Ectodermal cell (in vitro differentiated cells): ENCODE measurements around the gene AMY2B. TPM values are rescaled to one million over a fixed set of nuclear protein-coding genes. Genes with fewer than 3 reads are reported as not detected.
"Not testable (repeated sequence)": the region's sequence is repeated elsewhere in the genome, so short reads cannot be mapped to it uniquely, and the experiment has no call there.

Experiments used
- H3K27ac ChIP-seq: 2 replicates; pipeline ENCODE4 v1.7.0; 2013; ENCODE audit warnings: mild to moderate bottlenecking, low read depth, low read length; ENCODE audit not compliant: insufficient read depth, poor library complexity, severe bottlenecking
- H3K27me3 ChIP-seq: 2 replicates; pipeline ENCODE4 v1.7.0; 2013; ENCODE audit warnings: mild to moderate bottlenecking, low read length; ENCODE audit not compliant: insufficient read depth, control insufficient read depth, poor library complexity, severe bottlenecking
- H3K36me3 ChIP-seq: one replicate; pipeline ENCODE4 v1.7.0; 2013; ENCODE audit warnings: low read length; ENCODE audit not compliant: control insufficient read depth, insufficient read depth
- H3K4me1 ChIP-seq: one replicate; pipeline ENCODE4 v1.7.0; 2013; ENCODE audit warnings: low read length; ENCODE audit not compliant: control insufficient read depth, insufficient read depth
- H3K4me3 ChIP-seq: 2 replicates; pipeline ENCODE4 v1.7.0; 2013; ENCODE audit warnings: low read depth, low read length, control low read depth; ENCODE audit not compliant: insufficient read depth
- H3K9me3 ChIP-seq: 2 replicates; pipeline ENCODE4 v1.7.0; 2013; ENCODE audit warnings: mild to moderate bottlenecking, low read length, moderate library complexity; ENCODE audit not compliant: control insufficient read depth
- WGBS, 2 experiments: methylation state at CpG; one replicate each; pipeline ENCODE4 v1.1.7; 2013; ENCODE audit warnings: missing lambda C conversion rate in 2 of 2; 5-methylcytosine and 5-hydroxymethylcytosine counted together
- polyA plus RNA-seq, 4 experiments: library from polyadenylated mRNA; stranded (reverse); fragments of 50-300 nt; gene quantifications; one replicate each; pipeline ENCODE4 v1.2.3, GENCODE V29; 2013

AMY2B gene
- polyA plus RNA-seq (2013, experiment 1 of 4), result 5.1 TPM
- polyA plus RNA-seq (2013, experiment 2 of 4), result 3.2 TPM
- polyA plus RNA-seq (2013, experiment 3 of 4), result 3.0 TPM
- polyA plus RNA-seq (2013, experiment 4 of 4), result 3.7 TPM

DNA sequence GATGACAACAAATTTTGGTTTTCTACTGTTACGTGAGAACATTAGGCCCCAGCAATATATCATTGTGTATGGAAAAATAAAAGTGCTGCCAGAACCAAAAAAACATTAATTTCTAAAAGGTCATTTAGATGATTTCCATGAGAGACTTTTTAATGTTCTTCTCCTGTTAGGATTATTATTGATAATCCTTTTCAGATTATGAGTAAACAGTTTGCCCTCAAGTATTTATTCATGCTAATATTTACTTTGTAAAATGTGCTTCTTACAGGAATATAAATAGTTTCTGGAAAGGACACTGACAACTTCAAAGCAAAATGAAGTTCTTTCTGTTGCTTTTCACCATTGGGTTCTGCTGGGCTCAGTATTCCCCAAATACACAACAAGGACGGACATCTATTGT, at the start of gene AMY2B:
AMY2B (plus strand) TSS at position 301 of the 400 bp plus-strand sequence; CDS start at position 315, 14 bp downstream.
- H3K9me3 ChIP-seq, H3K36me3 ChIP-seq, H3K27ac ChIP-seq, H3K4me3 ChIP-seq, H3K4me1 ChIP-seq, H3K27me3 ChIP-seq: not testable (repeated sequence)
- 83 to 100% methylated on average over 1 of the region's 2 CpGs for WGBS, 2 experiments

DNA sequence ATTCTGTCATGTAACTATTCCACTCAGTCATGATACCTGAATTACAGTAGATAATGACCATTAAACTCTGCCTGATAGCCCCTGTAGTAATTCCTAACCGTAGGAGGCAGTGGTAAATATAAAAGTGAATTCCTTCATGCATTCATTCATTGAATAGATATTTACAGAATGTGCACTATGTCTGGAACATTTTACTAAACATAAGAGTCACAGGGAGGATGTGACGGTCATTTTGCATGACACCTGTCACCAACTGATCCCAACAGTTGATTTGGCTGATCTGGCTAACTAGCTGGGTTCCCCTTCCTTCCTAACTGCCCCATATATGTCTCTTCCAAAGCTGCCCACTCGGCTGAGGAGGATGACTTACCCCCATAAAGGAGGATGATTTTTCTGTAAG, 48.0 kb upstream of the AMY2B start:
- H3K27me3 ChIP-seq, result no peaks in the 10 kb centered on the region
- H3K27ac ChIP-seq, result no peak overlapping the region
- no peaks in the 10 kb centered on the region for H3K9me3 ChIP-seq
- 90 to 91% methylated on average over 2 of the region's 3 CpGs for WGBS, 2 experiments
- no peaks in the 10 kb centered on the region for H3K36me3 ChIP-seq
- no peak overlapping the region for H3K4me3 ChIP-seq
- no peaks in the 10 kb centered on the region for H3K4me1 ChIP-seq

DNA sequence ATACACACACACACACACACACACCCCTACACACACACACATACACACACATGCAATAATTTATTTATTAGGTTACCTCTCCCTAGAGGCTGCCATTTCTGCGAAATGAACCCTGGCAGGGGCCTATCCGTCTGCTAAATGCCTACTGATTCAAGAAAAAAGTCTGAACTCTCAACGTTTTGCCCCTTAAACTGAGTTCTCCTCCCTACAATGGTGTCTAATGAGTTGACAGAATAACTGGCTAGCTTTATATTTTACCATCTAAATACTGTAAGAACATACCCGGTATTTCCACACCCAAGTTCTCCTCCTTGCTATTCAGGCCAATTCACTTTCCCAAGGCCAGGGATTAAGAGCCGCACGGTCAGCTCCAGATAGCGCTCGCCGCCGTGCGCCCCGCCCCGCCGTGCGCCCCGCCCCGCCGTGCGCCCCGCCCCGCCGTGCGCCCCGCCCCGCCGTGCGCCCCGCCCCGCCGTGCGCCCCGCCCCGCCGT, 46.2 kb upstream of the AMY2B start:
- no peaks in the 10 kb centered on the region for H3K36me3 ChIP-seq
- WGBS, 2 experiments, result 12 to 36% methylated on average over 6 to 22 of the region's 34 CpGs
- no peak overlapping the region for H3K4me3 ChIP-seq
- no peak overlapping the region for H3K27ac ChIP-seq
- no peaks in the 10 kb centered on the region for H3K9me3 ChIP-seq
- no peaks in the 10 kb centered on the region for H3K27me3 ChIP-seq
- H3K4me1 ChIP-seq, result no peaks in the 10 kb centered on the region

DNA sequence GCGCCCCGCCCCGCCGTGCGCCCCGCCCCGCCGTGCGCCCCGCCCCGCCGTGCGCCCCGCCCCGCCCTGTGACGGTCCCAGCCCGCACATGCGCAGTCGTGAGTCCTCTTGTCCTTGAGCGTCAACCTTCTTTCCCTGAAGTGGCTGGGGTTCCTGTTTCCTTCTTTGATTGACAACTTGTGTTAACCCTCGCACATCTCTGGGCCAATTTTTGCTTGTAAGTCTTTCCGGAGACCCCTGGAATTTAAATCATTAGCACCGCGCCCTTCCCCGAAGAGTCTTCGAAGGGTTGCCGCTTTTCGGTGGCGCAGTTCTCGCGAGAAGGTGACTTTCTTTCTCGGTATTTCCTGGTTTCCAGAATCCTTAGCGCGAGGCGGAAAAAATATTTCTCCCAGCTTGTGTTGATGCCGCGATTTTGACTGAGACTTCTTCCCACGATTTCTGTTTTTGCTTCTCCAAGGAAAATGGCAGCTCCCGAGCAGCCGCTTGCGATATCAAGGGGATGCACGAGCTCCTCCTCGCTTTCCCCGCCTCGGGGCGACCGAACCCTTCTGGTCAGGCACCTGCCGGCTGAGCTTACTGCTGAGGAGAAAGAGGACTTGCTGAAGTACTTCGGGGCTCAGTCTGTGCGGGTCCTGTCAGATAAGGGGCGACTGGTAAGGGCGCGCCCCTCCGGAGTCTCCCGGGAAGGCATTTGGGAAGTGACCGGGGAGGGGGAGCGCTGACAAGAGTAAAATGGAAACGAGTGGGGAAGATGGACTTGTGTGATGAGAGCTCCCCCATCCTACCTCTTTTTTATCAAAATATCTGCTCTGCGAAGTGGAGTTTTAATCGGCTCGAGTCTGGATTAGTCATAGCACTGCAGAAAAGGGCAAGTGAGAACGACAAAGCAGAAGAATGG, 45.5 kb upstream of the AMY2B start, which contains the start of gene RNPC3:
RNPC3 (plus strand) TSS at position 93 of the 901 bp plus-strand sequence; CDS start at position 465, 372 bp downstream.
- Histone ChIP-seq H3K36me3 (no peaks in the 10 kb centered on the region), H3K9me3 (no peaks in the 10 kb centered on the region), H3K4me3 (peak within 1 kb of the TSS; percentile 62), H3K4me1 (no peaks in the 10 kb centered on the region), H3K27me3 (no peaks in the 10 kb centered on the region), H3K27ac (peak within 1 kb of the TSS; percentile 65)
- WGBS, 2 experiments, result 0% methylated on average over 56 to 60 of the region's 62 CpGs

DNA sequence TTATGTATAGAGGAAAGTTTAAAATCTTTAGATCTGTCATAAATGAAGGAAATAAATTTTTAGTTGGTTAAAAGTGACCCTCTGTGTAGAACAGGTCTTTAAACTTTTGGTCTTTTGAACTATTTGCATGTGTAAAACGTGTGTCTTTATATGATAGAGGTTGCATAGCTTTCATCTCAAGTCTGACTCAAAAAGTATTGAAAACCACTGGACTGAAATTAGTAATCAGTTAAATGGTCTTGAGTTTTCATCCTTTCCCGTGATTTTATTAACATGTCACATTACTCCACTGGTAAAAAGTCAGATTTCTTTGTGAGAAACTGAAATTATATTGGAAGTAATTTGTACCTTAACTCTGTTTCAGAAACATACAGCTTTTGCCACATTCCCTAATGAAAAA, 44.1 kb upstream of the AMY2B start:
- Histone ChIP-seq H3K4me1 (no peaks in the 10 kb centered on the region), H3K27me3 (no peaks in the 10 kb centered on the region), H3K36me3 (no peaks in the 10 kb centered on the region), H3K4me3 (peak overlapping the region; percentile 62), H3K27ac (no peak overlapping the region), H3K9me3 (no peaks in the 10 kb centered on the region)
- WGBS, 2 experiments, result 60 to 75% methylated on average over 1 to 2 of the region's 2 CpGs

DNA sequence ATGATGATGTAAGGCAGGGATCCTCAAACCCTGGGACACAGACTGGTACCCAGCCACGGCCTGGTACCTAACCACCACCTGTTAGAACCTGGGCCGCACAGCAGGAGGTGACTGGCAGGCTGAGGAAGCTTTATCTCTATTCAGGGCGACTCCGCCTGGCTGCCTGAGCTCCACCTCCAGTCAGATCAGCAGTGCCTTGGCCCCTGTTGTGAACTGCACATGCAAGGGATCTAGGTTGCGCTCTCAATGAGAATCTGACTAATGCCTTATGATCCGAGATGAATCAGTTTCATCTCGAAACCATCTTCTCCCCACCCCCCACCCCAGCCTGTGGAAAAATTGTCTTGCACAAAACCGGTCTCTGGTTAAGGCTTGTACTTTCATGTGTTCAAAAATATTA, 41.6 kb upstream of the AMY2B start:
- H3K27ac ChIP-seq, result no peak overlapping the region
- no peaks in the 10 kb centered on the region for H3K36me3 ChIP-seq
- H3K4me1 ChIP-seq, result no peaks in the 10 kb centered on the region
- no peaks in the 10 kb centered on the region for H3K27me3 ChIP-seq
- no peak overlapping the region for H3K4me3 ChIP-seq
- 74 to 75% methylated on average over 7 to 8 of the region's 8 CpGs for WGBS, 2 experiments
- H3K9me3 ChIP-seq, result no peaks in the 10 kb centered on the region

DNA sequence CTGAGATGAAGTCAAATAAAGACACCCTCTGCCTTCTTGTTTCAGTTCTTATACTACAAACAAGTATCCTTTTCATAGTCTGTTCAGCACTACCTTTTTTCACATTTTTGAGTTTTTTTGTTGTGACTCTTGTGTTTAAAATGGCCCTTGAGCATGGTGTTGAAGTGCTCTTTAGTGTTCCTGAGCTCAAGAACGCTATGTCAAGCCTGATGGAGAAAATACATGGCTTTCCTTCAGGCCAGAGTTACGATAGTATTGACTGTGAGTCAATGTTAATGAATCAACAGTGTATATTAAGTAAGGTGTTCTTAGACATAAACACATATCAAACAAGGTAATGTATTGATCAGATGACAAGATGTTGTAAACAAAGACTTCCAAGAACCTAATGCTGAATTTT, 33.2 kb upstream of the AMY2B start:
- H3K9me3 ChIP-seq, result no peaks in the 10 kb centered on the region
- no peaks in the 10 kb centered on the region for H3K4me1 ChIP-seq
- no peaks in the 10 kb centered on the region for H3K27me3 ChIP-seq
- H3K36me3 ChIP-seq, result peaks cover 15% of the 10 kb centered on the region
- H3K27ac ChIP-seq, result no peak overlapping the region
- no peak overlapping the region for H3K4me3 ChIP-seq
- 89 to 90% methylated on average over 2 of the region's 2 CpGs for WGBS, 2 experiments

DNA sequence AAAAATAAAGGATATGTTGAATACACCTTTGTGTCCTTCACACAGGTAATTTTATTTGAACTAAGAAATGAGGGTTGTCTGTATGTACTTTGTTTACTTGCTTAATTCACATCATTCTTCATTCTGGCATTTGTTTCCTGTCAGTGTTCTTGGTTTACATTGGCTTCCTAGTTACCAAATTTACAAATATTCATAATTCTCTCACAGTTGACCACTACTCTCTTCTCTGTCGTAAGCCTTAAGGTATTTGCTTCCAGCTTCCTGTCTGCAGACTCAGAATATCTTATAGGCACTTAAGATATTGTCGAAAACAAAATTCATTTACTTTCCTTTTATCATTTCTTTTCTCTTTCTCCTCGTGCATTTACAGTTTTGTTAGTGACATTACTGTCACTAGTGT, 30.0 kb upstream of the AMY2B start:
- no peak overlapping the region for H3K27ac ChIP-seq
- H3K4me3 ChIP-seq, result no peak overlapping the region
- no peaks in the 10 kb centered on the region for H3K4me1 ChIP-seq
- peaks cover 16% of the 10 kb centered on the region for H3K36me3 ChIP-seq
- WGBS, 2 experiments, result 87 to 98% methylated on average over 2 of the region's 3 CpGs
- H3K27me3 ChIP-seq, result no peaks in the 10 kb centered on the region
- no peaks in the 10 kb centered on the region for H3K9me3 ChIP-seq

DNA sequence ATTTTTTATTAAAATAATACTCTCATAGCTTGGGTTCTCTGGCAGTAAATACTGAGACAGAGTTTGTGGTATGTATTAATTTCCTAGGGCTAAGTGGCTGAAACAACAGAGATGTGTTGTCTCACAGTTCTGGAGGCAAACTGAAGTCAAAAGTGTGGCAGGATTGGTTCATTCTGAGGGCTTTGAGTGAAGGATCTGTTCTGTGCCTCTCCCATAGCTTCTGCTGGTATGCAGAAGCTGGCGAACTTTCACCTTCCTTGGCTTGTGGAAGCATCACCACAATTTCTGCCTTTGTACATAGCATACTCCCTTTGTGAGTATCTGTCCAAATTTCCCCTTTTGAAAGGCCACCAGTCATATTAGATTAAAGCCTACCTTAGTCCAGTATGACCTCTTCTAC, 24.9 kb upstream of the AMY2B start:
- Histone ChIP-seq H3K27ac (no peak overlapping the region), H3K36me3 (peaks cover 5% of the 10 kb centered on the region), H3K27me3 (no peaks in the 10 kb centered on the region), H3K9me3 (no peaks in the 10 kb centered on the region), H3K4me1 (no peaks in the 10 kb centered on the region), H3K4me3 (no peak overlapping the region)
- 89 to 91% methylated on average over 1 of the region's 1 CpG for WGBS, 2 experiments

DNA sequence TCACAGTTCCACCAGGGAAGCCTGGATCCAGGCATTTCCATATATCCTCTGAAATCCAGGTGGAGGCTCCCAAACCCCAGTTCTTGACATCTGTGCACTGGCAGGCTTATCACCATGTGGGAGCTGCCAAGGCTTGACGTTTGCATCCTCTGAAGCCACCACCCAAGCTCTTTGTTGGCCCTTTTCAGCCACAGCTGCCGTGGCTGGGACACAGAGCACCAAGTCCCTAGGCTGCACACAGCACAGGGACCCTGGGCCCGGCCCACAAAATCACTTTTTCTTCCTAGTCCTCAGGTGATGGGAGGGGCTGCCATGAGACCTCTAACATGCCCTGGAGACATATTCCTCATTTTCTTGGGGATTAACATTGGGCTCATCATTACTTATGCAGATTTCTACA, 23.5 kb upstream of the AMY2B start:
- Histone ChIP-seq H3K9me3 (no peaks in the 10 kb centered on the region), H3K36me3 (peaks cover 5% of the 10 kb centered on the region), H3K27me3 (no peaks in the 10 kb centered on the region), H3K27ac (no peak overlapping the region), H3K4me3 (no peak overlapping the region), H3K4me1 (no peaks in the 10 kb centered on the region)
- WGBS, 2 experiments, result 90 to 92% methylated on average over 3 of the region's 3 CpGs
